HL-60 (cell line): ENCODE results near the gene SORCS2.

Experiments used
- DNase-seq, 2 experiments: peaks; one replicate each; pipeline ENCODE4 v3.0.0-alpha.2; 2010 to 2020; ENCODE audit warnings: low read depth in 1 of 2, low spot score in 1 of 2
- H3K27ac ChIP-seq: fragments of 250-450 bp; sonication (Bioruptor Pico); replicated peaks from 2 replicates; pipeline ENCODE4 v1.5.1; 2020; ENCODE audit warnings: mild to moderate bottlenecking, moderate library complexity
- H3K27me3 ChIP-seq: fragments of 250-450 bp; sonication (Bioruptor Pico); 2 replicates; pipeline ENCODE4 v1.5.1; 2021; ENCODE audit warnings: mild to moderate bottlenecking, moderate library complexity; ENCODE audit not compliant: insufficient read depth, poor library complexity, severe bottlenecking
- H3K4me3 ChIP-seq: replicated peaks from 2 replicates; pipeline ENCODE4 v1.5.1; 2011; ENCODE audit warnings: mild to moderate bottlenecking, control low read depth, low read length; ENCODE audit not compliant: insufficient read depth
- CTCF ChIP-seq: IDR thresholded peaks from one replicate; pipeline ENCODE4 v1.5.1; 2011; ENCODE audit warnings: low read length, control low read depth, inconsistent platforms; ENCODE audit not compliant: insufficient read depth
- GABPA ChIP-seq: IDR thresholded peaks from 2 replicates; pipeline ENCODE4 v1.6.1; 2012; ENCODE audit warnings: low read depth
- POLR2AphosphoS5 ChIP-seq: IDR thresholded peaks from 2 replicates; pipeline ENCODE4 v1.6.1; 2012; ENCODE audit warnings: low read depth
- REST ChIP-seq: IDR thresholded peaks from 2 replicates; pipeline ENCODE4 v1.6.1; 2012; ENCODE audit warnings: low read depth; ENCODE audit not compliant: insufficient replicate concordance
- SPI1 ChIP-seq: IDR thresholded peaks from 2 replicates; pipeline ENCODE4 v1.6.1; 2012; ENCODE audit warnings: low read depth, mild to moderate bottlenecking, borderline replicate concordance

The SORCS2 gene

GRCh38 chr4:7388627-7389026 lies 196.3 kb downstream of the SORCS2 start:
- Histone ChIP-seq H3K4me3 (no peak overlapping the region), H3K27me3 (no peaks in the 10 kb centered on the region), H3K27ac (no peak overlapping the region)
- no peak for DNase-seq
- TF ChIP-seq REST: no peak
- TF ChIP-seq POLR2AphosphoS5: no peak
- TF ChIP-seq SPI1: no peak
- TF ChIP-seq GABPA: no peak
- TF ChIP-seq CTCF: no peak

GRCh38 chr4:7389101-7389701 lies 196.9 kb downstream of the SORCS2 start:
- Histone ChIP-seq H3K27ac (no peak overlapping the region), H3K27me3 (no peaks in the 10 kb centered on the region), H3K4me3 (no peak overlapping the region)
- DNase-seq: no peak
- no peak for TF ChIP-seq POLR2AphosphoS5
- TF ChIP-seq GABPA: no peak
- TF ChIP-seq REST: no peak
- TF ChIP-seq SPI1: no peak
- no peak for TF ChIP-seq CTCF

- no peak overlapping the region for H3K4me3 ChIP-seq
- TF ChIP-seq REST: no peak
- TF ChIP-seq GABPA: no peak
- TF ChIP-seq SPI1: no peak
- no peak for TF ChIP-seq CTCF
- no peak for TF ChIP-seq POLR2AphosphoS5
- no peaks in the 10 kb centered on the region for H3K27me3 ChIP-seq
- no peak for DNase-seq
- no peak overlapping the region for H3K27ac ChIP-seq
Measured at GRCh38 chr4:7389719-7390118, 197.4 kb downstream of the SORCS2 start.
